MM.1S (cell line): ENCODE measurements around the gene STIM1.

ENCODE experiments used
- DNase-seq: peaks from one replicate; pipeline ENCODE4 v3.0.0-alpha.2; 2015
- H2AFZ ChIP-seq: fragments of 300-600 bp; sonication (generic); 2 replicates; pipeline ENCODE4 v1.6.0; 2016; ENCODE audit warnings: antibody characterized with exemption, low read length
- H3F3A ChIP-seq: fragments of 300-600 bp; sonication (generic); 2 replicates; pipeline ENCODE4 v1.6.1; 2016; ENCODE audit warnings: mild to moderate bottlenecking, antibody characterized with exemption, low read length, moderate library complexity, mixed read lengths; ENCODE audit not compliant: insufficient read depth
- H3K27ac ChIP-seq: fragments of 300-600 bp; sonication (generic); 2 replicates; pipeline ENCODE4 v1.5.1; 2016; ENCODE audit warnings: mild to moderate bottlenecking, low read length
- H3K27me3 ChIP-seq: fragments of 300-600 bp; sonication (generic); replicated peaks from 2 replicates; pipeline ENCODE4 v1.6.0; 2016; ENCODE audit warnings: low read length; ENCODE audit not compliant: insufficient read depth
- H3K36me3 ChIP-seq: fragments of 300-600 bp; sonication (generic); replicated peaks from 2 replicates; pipeline ENCODE4 v1.6.1; 2016; ENCODE audit warnings: mild to moderate bottlenecking, low read length, mixed read lengths; ENCODE audit not compliant: insufficient read depth
- H3K4me1 ChIP-seq: fragments of 300-600 bp; sonication (generic); 2 replicates; pipeline ENCODE4 v1.6.1; 2016; ENCODE audit warnings: low read length, mixed read lengths
- H3K4me2 ChIP-seq: fragments of 300-600 bp; sonication (generic); 2 replicates; pipeline ENCODE4 v1.6.0; 2016; ENCODE audit warnings: low read depth, low read length
- H3K4me3 ChIP-seq: fragments of 300-600 bp; sonication (generic); 2 replicates; pipeline ENCODE4 v1.5.1; 2016; ENCODE audit warnings: low read length, mixed read lengths
- H3K79me2 ChIP-seq: fragments of 300-600 bp; sonication (generic); 2 replicates; pipeline ENCODE4 v1.6.1; 2016; ENCODE audit warnings: mixed run types, low read length, mixed read lengths
- H3K9ac ChIP-seq: fragments of 300-600 bp; sonication (generic); 2 replicates; pipeline ENCODE4 v1.6.1; 2016; ENCODE audit warnings: low read length, mixed read lengths
- H3K9me2 ChIP-seq: fragments of 300-600 bp; sonication (generic); replicated peaks from 2 replicates; pipeline ENCODE4 v1.6.1; 2016; ENCODE audit warnings: mild to moderate bottlenecking, low read length, mixed read lengths; ENCODE audit not compliant: insufficient read depth
- H3K9me3 ChIP-seq: fragments of 300-600 bp; sonication (generic); replicated peaks from 2 replicates; pipeline ENCODE4 v1.6.1; 2016; ENCODE audit warnings: mild to moderate bottlenecking, low read length, mixed read lengths; ENCODE audit not compliant: insufficient read depth
- H4K20me1 ChIP-seq: fragments of 300-600 bp; sonication (generic); 2 replicates; pipeline ENCODE4 v1.6.1; 2016; ENCODE audit warnings: mild to moderate bottlenecking, low read length, moderate library complexity, mixed read lengths; ENCODE audit not compliant: insufficient read depth
- EZH2 ChIP-seq: fragments of 300-600 bp; sonication (generic); optimal IDR thresholded peaks from 2 replicates; pipeline ENCODE3; 2017; ENCODE audit warnings: low read depth, mild to moderate bottlenecking, antibody characterized with exemption, low read length, mixed read lengths
- EZH2phosphoT487 ChIP-seq: fragments of 300-600 bp; sonication (generic); IDR thresholded peaks from 2 replicates; pipeline ENCODE4 v1.6.1; 2018; ENCODE audit warnings: antibody characterized with exemption, low read length
- TF ChIP-seq, protein P1 (sequence below): fragments of 300-600 bp; sonication (generic); IDR thresholded peaks from 2 replicates; pipeline ENCODE4 v1.5.1; 2016; ENCODE audit warnings: antibody characterized with exemption, low read length, mixed read lengths

Gene STIM1

GRCh38 chr11:3962406-3962840 lies 107.0 kb downstream of the STIM1 start:
- no peaks in the 10 kb centered on the region for H3K4me1 ChIP-seq
- no peak overlapping the region for H3K27ac ChIP-seq
- no peaks in the 10 kb centered on the region for H3K9me2 ChIP-seq
- no peak overlapping the region for H3K4me2 ChIP-seq
- DNase-seq = no peak
- H3K36me3 ChIP-seq = no peaks in the 10 kb centered on the region
- TF ChIP-seq EZH2 = no peak
- no peak for TF ChIP-seq EZH2phosphoT487
- TF ChIP-seq, protein P1, sequence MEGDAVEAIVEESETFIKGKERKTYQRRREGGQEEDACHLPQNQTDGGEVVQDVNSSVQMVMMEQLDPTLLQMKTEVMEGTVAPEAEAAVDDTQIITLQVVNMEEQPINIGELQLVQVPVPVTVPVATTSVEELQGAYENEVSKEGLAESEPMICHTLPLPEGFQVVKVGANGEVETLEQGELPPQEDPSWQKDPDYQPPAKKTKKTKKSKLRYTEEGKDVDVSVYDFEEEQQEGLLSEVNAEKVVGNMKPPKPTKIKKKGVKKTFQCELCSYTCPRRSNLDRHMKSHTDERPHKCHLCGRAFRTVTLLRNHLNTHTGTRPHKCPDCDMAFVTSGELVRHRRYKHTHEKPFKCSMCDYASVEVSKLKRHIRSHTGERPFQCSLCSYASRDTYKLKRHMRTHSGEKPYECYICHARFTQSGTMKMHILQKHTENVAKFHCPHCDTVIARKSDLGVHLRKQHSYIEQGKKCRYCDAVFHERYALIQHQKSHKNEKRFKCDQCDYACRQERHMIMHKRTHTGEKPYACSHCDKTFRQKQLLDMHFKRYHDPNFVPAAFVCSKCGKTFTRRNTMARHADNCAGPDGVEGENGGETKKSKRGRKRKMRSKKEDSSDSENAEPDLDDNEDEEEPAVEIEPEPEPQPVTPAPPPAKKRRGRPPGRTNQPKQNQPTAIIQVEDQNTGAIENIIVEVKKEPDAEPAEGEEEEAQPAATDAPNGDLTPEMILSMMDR = no peak
- no peak overlapping the region for H2AFZ ChIP-seq
- H3K4me3 ChIP-seq = no peak overlapping the region
- peaks cover 80% of the 10 kb centered on the region for H3K79me2 ChIP-seq
- H3F3A ChIP-seq = no peaks in the 10 kb centered on the region
- no peaks in the 10 kb centered on the region for H3K27me3 ChIP-seq
- no peaks in the 10 kb centered on the region for H4K20me1 ChIP-seq
- no peaks in the 10 kb centered on the region for H3K9me3 ChIP-seq
- no peak overlapping the region for H3K9ac ChIP-seq

GRCh38 chr11:3964056-3964455 lies 108.6 kb downstream of the STIM1 start:
- H3K4me2 ChIP-seq = no peak overlapping the region
- H3K4me1 ChIP-seq = no peaks in the 10 kb centered on the region
- H3K36me3 ChIP-seq = 0 out of 2 replicates have a peak, but pooled peaks cover 3% of the 10 kb centered on the region
- no peaks in the 10 kb centered on the region for H3K9me3 ChIP-seq
- no peak overlapping the region for H3K4me3 ChIP-seq
- H3K27me3 ChIP-seq = no peaks in the 10 kb centered on the region
- TF ChIP-seq EZH2phosphoT487 = no peak
- no peak for TF ChIP-seq EZH2
- TF ChIP-seq, protein P1 = no peak
- DNase-seq = no peak
- H3K79me2 ChIP-seq = peaks cover 77% of the 10 kb centered on the region
- H3K27ac ChIP-seq = no peak overlapping the region
- H3K9ac ChIP-seq = no peak overlapping the region
- no peak overlapping the region for H2AFZ ChIP-seq
- H3K9me2 ChIP-seq = no peaks in the 10 kb centered on the region
- H4K20me1 ChIP-seq = no peaks in the 10 kb centered on the region
- no peaks in the 10 kb centered on the region for H3F3A ChIP-seq

DNA sequence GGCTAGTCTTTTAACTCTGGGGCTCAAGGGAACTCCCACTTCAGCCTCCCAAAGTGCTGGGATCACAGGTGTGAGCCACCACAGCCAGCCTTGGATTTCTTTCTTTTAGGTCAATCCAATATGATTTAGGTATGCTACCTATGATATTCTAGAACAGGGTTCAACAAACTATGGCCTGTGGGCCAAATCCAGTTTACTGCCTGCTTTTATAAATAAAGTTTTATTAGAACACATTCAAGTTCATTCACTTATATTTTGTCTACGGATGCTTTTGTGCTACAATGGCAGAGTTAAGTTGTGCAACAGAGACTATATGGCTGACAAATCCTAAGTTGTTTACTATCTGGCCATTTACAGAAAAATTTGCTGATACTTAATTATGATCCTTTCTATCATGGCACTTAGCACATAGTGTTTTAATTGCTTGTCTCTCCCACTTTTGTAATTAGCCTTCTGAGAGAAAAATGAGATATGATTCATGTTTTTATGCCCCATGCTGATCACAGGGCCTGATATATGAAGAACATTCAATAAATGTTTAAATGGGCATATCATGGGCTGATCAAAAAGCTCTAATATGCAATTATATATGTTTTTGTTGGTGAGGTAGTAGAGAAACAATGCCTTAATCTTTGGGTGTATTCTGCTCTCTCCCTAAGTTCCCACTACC lies 109.6 kb downstream of the STIM1 start:
- Histone ChIP-seq H3K4me1 (no peaks in the 10 kb centered on the region), H2AFZ (no peak overlapping the region), H3K9ac (no peak overlapping the region), H3K27ac (no peak overlapping the region), H3K36me3 (0 out of 2 replicates have a peak, but pooled peaks cover 3% of the 10 kb centered on the region), H4K20me1 (no peaks in the 10 kb centered on the region), H3K9me3 (no peaks in the 10 kb centered on the region), H3K4me2 (no peak overlapping the region), H3K79me2 (peaks cover 80% of the 10 kb centered on the region), H3K27me3 (no peaks in the 10 kb centered on the region), H3K4me3 (no peak overlapping the region), H3F3A (no peaks in the 10 kb centered on the region), H3K9me2 (no peaks in the 10 kb centered on the region)
- TF ChIP-seq EZH2phosphoT487 (no peak), EZH2 (no peak)
- TF ChIP-seq, protein P1 = no peak
- DNase-seq = no peak
